ENCODE data around the gene MLLT3.

GRCh38 chr9:20322212-20322611, 300.1 kb downstream of the MLLT3 start:
- TF ChIP-seq POLR2A (IDR thresholded peaks at IDR 0.05) (no peak), CTCF (IDR thresholded peaks at IDR 0.05) (no peak)

Data from Peyer's patch (tissue), 4 donors.